ENCODE measurements around the gene CHI3L2. TPM values are rescaled to one million over a fixed set of nuclear protein-coding genes. Genes with fewer than 3 reads are reported as not detected.

The CHI3L2 gene
- total RNA-seq, 1 donor from 2014 or later, result not detected

DNA sequence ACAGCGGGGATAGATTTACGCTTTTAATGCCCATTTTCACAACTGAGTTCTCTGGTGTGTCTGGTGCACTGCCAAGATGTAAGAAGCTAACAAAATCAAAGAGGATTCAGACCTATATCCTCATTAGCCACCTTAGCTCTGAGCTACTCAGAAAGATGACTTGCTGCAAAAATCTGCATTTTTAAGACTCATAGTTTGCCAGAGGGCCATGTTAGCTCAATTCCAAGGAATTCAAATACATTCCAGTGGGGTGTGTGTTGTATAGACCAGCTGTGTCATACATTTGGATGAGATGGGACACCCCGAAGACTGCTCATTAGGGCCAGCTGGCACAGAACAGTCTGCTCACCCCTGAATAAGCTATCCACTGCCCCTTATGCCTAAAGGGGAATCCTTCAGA lies 36.0 kb upstream of the CHI3L2 start:
- no peak overlapping the region for H3K4me3 Mint-ChIP-seq (ENCODE audit: unreplicated experiment)
- peaks cover 21% of the 10 kb centered on the region for H3K36me3 Mint-ChIP-seq (ENCODE audit: low read depth, unreplicated experiment)
- H3K4me2 ChIP-seq (ENCODE audit: low read length), result peak overlapping the region; percentile 6
- no peaks in the 10 kb centered on the region for H3K27me3 ChIP-seq (ENCODE audit: insufficient read depth, low read length)
- H3K9ac ChIP-seq (ENCODE audit: low read length), result no peak overlapping the region
- peak overlapping the region; percentile 40 for H3K27ac ChIP-seq (ENCODE audit: low read depth, low read length)
- peaks cover 2% of the 10 kb centered on the region for H3K36me3 ChIP-seq (ENCODE audit: insufficient read depth, low read length)
- no peak overlapping the region for H2AFZ ChIP-seq (ENCODE audit: low read depth, low read length)
- peaks cover 5% of the 10 kb centered on the region for H3K27me3 Mint-ChIP-seq (ENCODE audit: low read depth, unreplicated experiment)
- no peak overlapping the region for H3K4me3 ChIP-seq (ENCODE audit: insufficient read depth, low read depth, low read length)
- peaks cover 2% of the 10 kb centered on the region for H3K9me3 Mint-ChIP-seq (ENCODE audit: unreplicated experiment)
- peak; percentile 73 for DNase-seq (ENCODE audit: low read depth)
- no peaks in the 10 kb centered on the region for H3K79me2 ChIP-seq (ENCODE audit: insufficient read depth, low read length)
- TF ChIP-seq, protein P1, sequence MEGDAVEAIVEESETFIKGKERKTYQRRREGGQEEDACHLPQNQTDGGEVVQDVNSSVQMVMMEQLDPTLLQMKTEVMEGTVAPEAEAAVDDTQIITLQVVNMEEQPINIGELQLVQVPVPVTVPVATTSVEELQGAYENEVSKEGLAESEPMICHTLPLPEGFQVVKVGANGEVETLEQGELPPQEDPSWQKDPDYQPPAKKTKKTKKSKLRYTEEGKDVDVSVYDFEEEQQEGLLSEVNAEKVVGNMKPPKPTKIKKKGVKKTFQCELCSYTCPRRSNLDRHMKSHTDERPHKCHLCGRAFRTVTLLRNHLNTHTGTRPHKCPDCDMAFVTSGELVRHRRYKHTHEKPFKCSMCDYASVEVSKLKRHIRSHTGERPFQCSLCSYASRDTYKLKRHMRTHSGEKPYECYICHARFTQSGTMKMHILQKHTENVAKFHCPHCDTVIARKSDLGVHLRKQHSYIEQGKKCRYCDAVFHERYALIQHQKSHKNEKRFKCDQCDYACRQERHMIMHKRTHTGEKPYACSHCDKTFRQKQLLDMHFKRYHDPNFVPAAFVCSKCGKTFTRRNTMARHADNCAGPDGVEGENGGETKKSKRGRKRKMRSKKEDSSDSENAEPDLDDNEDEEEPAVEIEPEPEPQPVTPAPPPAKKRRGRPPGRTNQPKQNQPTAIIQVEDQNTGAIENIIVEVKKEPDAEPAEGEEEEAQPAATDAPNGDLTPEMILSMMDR (IDR thresholded peaks at IDR 0.05; ENCODE audit: insufficient read depth, low read depth, low read length), result no peak
- TF ChIP-seq EZH2 (IDR thresholded peaks at IDR 0.05; ENCODE audit: insufficient read depth, low read length), result no peak
- H3K9me3 ChIP-seq (ENCODE audit: insufficient read depth, low read depth, low read length), result no peaks in the 10 kb centered on the region
- FAIRE-seq, result no peak
- no peaks in the 10 kb centered on the region for H4K20me1 ChIP-seq (ENCODE audit: insufficient read depth, low read length)
- H3K4me1 Mint-ChIP-seq (ENCODE audit: low read depth, unreplicated experiment), result peaks cover 40% of the 10 kb centered on the region
- peak overlapping the region; percentile 80 for H3K27ac Mint-ChIP-seq (ENCODE audit: unreplicated experiment)
- peaks cover 21% of the 10 kb centered on the region for H3K4me1 ChIP-seq (ENCODE audit: insufficient read depth, low read length)

DNA sequence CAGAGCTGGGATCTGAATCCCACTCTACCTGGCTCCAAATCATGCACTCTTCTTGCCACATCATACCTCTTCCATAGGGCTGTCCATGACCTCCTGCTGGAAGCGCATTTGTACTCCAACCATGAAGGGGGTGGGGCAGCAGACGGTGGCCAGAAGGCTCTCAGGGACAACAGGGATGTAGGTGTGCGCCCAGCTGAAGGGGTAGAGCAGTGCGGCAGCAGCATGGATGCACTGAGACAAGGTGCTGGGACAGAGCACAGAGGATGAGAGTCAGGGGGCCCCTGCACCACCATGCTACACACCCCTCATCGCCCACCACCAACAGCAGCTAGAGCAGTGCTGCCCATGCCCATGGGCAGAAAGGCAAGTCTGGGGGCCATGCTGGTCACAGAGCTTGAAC lies 35.4 kb upstream of the CHI3L2 start:
- FAIRE-seq, result no peak
- Histone ChIP-seq H3K4me3 (ENCODE audit: insufficient read depth, low read depth, low read length) (no peak overlapping the region), H3K4me2 (ENCODE audit: low read length) (peak overlapping the region; percentile 6), H3K27me3 (ENCODE audit: insufficient read depth, low read length) (no peaks in the 10 kb centered on the region), H4K20me1 (ENCODE audit: insufficient read depth, low read length) (no peaks in the 10 kb centered on the region), H3K36me3 (ENCODE audit: insufficient read depth, low read length) (no peaks in the 10 kb centered on the region), H3K9me3 (ENCODE audit: insufficient read depth, low read depth, low read length) (no peaks in the 10 kb centered on the region), H3K9ac (ENCODE audit: low read length) (no peak overlapping the region), H3K27ac (ENCODE audit: low read depth, low read length) (no peak overlapping the region), H3K79me2 (ENCODE audit: insufficient read depth, low read length) (no peaks in the 10 kb centered on the region), H3K4me1 (ENCODE audit: insufficient read depth, low read length) (peaks cover 21% of the 10 kb centered on the region), H2AFZ (ENCODE audit: low read depth, low read length) (no peak overlapping the region)
- peaks cover 2% of the 10 kb centered on the region for H3K9me3 Mint-ChIP-seq (ENCODE audit: unreplicated experiment)
- no peak for TF ChIP-seq EZH2 (IDR thresholded peaks at IDR 0.05; ENCODE audit: insufficient read depth, low read length)
- TF ChIP-seq, protein P1 (IDR thresholded peaks at IDR 0.05; ENCODE audit: insufficient read depth, low read depth, low read length), result no peak
- H3K27me3 Mint-ChIP-seq (ENCODE audit: low read depth, unreplicated experiment), result peaks cover 5% of the 10 kb centered on the region
- DNase-seq (ENCODE audit: low read depth), result no peak
- peak overlapping the region; percentile 89 for H3K27ac Mint-ChIP-seq (ENCODE audit: unreplicated experiment)
- peaks cover 40% of the 10 kb centered on the region for H3K4me1 Mint-ChIP-seq (ENCODE audit: low read depth, unreplicated experiment)
- H3K4me3 Mint-ChIP-seq (ENCODE audit: unreplicated experiment), result no peak overlapping the region
- peaks cover 18% of the 10 kb centered on the region for H3K36me3 Mint-ChIP-seq (ENCODE audit: low read depth, unreplicated experiment)

DNA sequence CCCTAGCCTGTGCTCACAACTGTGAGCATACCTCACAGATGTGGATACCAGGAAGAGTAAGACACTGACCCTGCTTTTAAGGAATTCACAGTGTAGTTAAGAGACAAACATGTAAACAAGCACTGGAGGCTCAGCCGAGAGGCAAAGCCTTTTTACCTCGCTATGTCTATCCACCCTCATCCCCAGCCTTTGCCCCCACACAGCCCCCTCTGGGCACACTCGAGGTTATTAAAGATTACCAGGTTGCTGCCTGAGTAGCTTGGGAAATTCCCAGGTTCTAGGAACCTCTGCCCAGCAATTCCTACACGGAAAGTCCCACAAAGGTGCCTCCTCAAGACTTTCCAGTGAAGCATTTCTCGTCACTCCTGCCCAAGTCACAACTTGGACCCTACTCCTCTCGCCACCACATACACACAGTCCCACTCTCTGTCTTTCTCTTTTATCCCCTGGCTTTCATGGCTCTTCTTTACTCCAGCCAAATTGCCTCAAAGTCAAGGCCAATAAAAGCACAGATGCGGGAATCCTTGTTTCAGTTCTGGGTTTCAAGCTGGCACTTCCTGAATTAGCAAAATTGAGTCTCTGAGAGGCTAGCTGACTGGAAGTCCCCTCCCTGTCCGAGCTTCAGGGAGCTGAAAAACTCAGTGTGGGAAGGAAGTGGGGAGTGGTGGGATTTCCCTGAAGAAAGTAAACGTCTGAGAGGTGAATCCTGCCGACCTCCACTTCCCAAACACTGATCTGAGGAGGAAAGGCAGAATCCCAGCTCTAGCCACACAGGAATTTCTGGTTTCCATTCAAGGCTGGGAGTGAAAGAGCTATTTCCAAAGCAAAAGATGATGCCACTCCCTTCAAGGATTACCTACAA lies 34.6 kb upstream of the CHI3L2 start:
- Histone ChIP-seq H3K9ac (ENCODE audit: low read length) (no peak overlapping the region), H3K4me2 (ENCODE audit: low read length) (peak overlapping the region; percentile 6), H3K27ac (ENCODE audit: low read depth, low read length) (no peak overlapping the region), H2AFZ (ENCODE audit: low read depth, low read length) (no peak overlapping the region), H3K27me3 (ENCODE audit: insufficient read depth, low read length) (no peaks in the 10 kb centered on the region), H3K36me3 (ENCODE audit: insufficient read depth, low read length) (no peaks in the 10 kb centered on the region), H3K4me1 (ENCODE audit: insufficient read depth, low read length) (peaks cover 21% of the 10 kb centered on the region), H3K79me2 (ENCODE audit: insufficient read depth, low read length) (no peaks in the 10 kb centered on the region), H3K9me3 (ENCODE audit: insufficient read depth, low read depth, low read length) (no peaks in the 10 kb centered on the region), H4K20me1 (ENCODE audit: insufficient read depth, low read length) (no peaks in the 10 kb centered on the region), H3K4me3 (ENCODE audit: insufficient read depth, low read depth, low read length) (no peak overlapping the region)
- no peak for TF ChIP-seq EZH2 (IDR thresholded peaks at IDR 0.05; ENCODE audit: insufficient read depth, low read length)
- TF ChIP-seq, protein P1 (IDR thresholded peaks at IDR 0.05; ENCODE audit: insufficient read depth, low read depth, low read length), result no peak
- Mint-ChIP-seq H3K36me3 (ENCODE audit: low read depth, unreplicated experiment) (peaks cover 18% of the 10 kb centered on the region), H3K27ac (ENCODE audit: unreplicated experiment) (peak overlapping the region; percentile 89), H3K9me3 (ENCODE audit: unreplicated experiment) (peaks cover 6% of the 10 kb centered on the region), H3K4me1 (ENCODE audit: low read depth, unreplicated experiment) (peaks cover 40% of the 10 kb centered on the region), H3K4me3 (ENCODE audit: unreplicated experiment) (no peak overlapping the region), H3K27me3 (ENCODE audit: low read depth, unreplicated experiment) (peaks cover 11% of the 10 kb centered on the region)
- no peak for DNase-seq (ENCODE audit: low read depth)
- FAIRE-seq, result no peak

Measured in astrocyte (in vitro differentiated cells and primary cell).